ENCODE data around the gene METTL15.

DNA sequence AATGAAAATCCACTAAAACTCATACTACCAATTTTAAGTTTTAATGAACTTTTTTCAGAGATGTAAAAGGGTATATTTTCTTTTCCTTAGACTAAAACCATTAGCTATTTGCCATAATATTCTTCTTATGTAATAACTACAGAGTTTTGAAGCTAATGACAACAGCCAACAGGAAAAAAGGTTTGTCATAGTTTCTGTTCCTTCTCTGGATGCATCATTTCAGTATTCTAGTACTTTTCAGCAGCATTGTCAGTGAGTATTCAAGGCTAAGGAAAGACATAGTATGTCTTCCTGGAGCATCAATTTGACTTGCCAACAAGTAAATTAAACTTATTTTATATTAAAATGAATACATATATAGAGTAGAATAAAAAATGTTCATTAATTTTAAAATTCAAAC, 166.0 kb downstream of the METTL15 start:
- TF ChIP-seq, protein P1, sequence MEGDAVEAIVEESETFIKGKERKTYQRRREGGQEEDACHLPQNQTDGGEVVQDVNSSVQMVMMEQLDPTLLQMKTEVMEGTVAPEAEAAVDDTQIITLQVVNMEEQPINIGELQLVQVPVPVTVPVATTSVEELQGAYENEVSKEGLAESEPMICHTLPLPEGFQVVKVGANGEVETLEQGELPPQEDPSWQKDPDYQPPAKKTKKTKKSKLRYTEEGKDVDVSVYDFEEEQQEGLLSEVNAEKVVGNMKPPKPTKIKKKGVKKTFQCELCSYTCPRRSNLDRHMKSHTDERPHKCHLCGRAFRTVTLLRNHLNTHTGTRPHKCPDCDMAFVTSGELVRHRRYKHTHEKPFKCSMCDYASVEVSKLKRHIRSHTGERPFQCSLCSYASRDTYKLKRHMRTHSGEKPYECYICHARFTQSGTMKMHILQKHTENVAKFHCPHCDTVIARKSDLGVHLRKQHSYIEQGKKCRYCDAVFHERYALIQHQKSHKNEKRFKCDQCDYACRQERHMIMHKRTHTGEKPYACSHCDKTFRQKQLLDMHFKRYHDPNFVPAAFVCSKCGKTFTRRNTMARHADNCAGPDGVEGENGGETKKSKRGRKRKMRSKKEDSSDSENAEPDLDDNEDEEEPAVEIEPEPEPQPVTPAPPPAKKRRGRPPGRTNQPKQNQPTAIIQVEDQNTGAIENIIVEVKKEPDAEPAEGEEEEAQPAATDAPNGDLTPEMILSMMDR (IDR thresholded peaks at IDR 0.05) = no peak
- no peak for TF ChIP-seq POLR2A (IDR thresholded peaks at IDR 0.05)
